ENCODE results near the gene ATOX1.
"Not testable (repeated sequence)": the region's sequence is repeated elsewhere in the genome, so short reads cannot be mapped to it uniquely, and the experiment has no call there.

Gene ATOX1

GRCh38 chr5:151729597-151729996 is 28.8 kb downstream of the ATOX1 start:
- not testable (repeated sequence) for DNase-seq

GRCh38 chr5:151724360-151724759 is 34.1 kb downstream of the ATOX1 start:
- DNase-seq, result no peak

GRCh38 chr5:151722546-151722945 is 35.9 kb downstream of the ATOX1 start:
- DNase-seq, result no peak

GRCh38 chr5:151721812-151722391 is 36.5 kb downstream of the ATOX1 start:
- DNase-seq, result no peak

- DNase-seq, result no peak
These were observed 37.3 kb downstream of the ATOX1 start for GRCh38 chr5:151721087-151721646.

GRCh38 chr5:151720215-151720614 is 38.2 kb downstream of the ATOX1 start:
- no peak for DNase-seq

GRCh38 chr5:151719228-151720000 is 39.0 kb downstream of the ATOX1 start:
- DNase-seq, result no peak

GRCh38 chr5:151718646-151719045 is 39.8 kb downstream of the ATOX1 start:
- DNase-seq, result no peak

- no peak for DNase-seq
These were observed 40.3 kb downstream of the ATOX1 start for GRCh38 chr5:151718153-151718552.

GRCh38 chr5:151717416-151717815 is 41.0 kb downstream of the ATOX1 start:
- DNase-seq, result no peak

- DNase-seq, result no peak
These were observed 49.2 kb downstream of the ATOX1 start for GRCh38 chr5:151709109-151709735.

- no peak for DNase-seq
These were observed 50.3 kb downstream of the ATOX1 start for GRCh38 chr5:151708126-151708525.

GRCh38 chr5:151707567-151707966 is 50.9 kb downstream of the ATOX1 start:
- DNase-seq, result no peak

- DNase-seq, result no peak
These were observed 51.5 kb downstream of the ATOX1 start for GRCh38 chr5:151706906-151707305.

- DNase-seq, result no peak
These were observed 54.7 kb downstream of the ATOX1 start for GRCh38 chr5:151703780-151704179.

- no peak for DNase-seq
These were observed 55.2 kb downstream of the ATOX1 start for GRCh38 chr5:151703227-151703626.

GRCh38 chr5:151700820-151701219 is 57.6 kb downstream of the ATOX1 start:
- no peak for DNase-seq

- no peak for DNase-seq
These were observed 58.1 kb downstream of the ATOX1 start for GRCh38 chr5:151700296-151700695.

GRCh38 chr5:151699071-151699901 is 59.1 kb downstream of the ATOX1 start:
- DNase-seq, result no peak

GRCh38 chr5:151698081-151698480 is 60.4 kb downstream of the ATOX1 start:
- not testable (repeated sequence) for DNase-seq

- DNase-seq, result no peak
These were observed 61.0 kb downstream of the ATOX1 start for GRCh38 chr5:151697452-151697851.

GRCh38 chr5:151696470-151697061 is 61.9 kb downstream of the ATOX1 start:
- no peak for DNase-seq

- DNase-seq, result no peak
These were observed 63.0 kb downstream of the ATOX1 start for GRCh38 chr5:151695464-151695863.

All from DMS79 (cell line).